Large intestine (tissue), 3 donors: ENCODE results near the gene HAND2. TPM values are rescaled to one million over a fixed set of nuclear protein-coding genes. Genes with fewer than 3 reads are reported as not detected.

Source experiments
- DNase-seq, 2 donors: peaks; one replicate each; pipeline versions ENCODE4 v3.0.0 to v3.0.0-alpha.2; 2013
- H3K27ac ChIP-seq: one replicate; pipeline ENCODE4 v1.5.1; 2013; ENCODE audit warnings: low read length
- H3K27me3 ChIP-seq: 2 replicates; pipeline ENCODE4 v1.6.1; 2013; ENCODE audit warnings: low read length; ENCODE audit not compliant: control insufficient read depth, insufficient read depth
- H3K36me3 ChIP-seq: 2 replicates; pipeline ENCODE4 v1.6.1; 2013; ENCODE audit warnings: low read length; ENCODE audit not compliant: control insufficient read depth, insufficient read depth
- H3K4me1 ChIP-seq: one replicate; pipeline ENCODE4 v1.6.1; 2013; ENCODE audit warnings: low read length; ENCODE audit not compliant: control insufficient read depth, insufficient read depth
- H3K4me3 ChIP-seq: one replicate; pipeline ENCODE4 v1.5.1; 2013; ENCODE audit warnings: low read length
- H3K9me3 ChIP-seq: one replicate; pipeline ENCODE4 v1.6.1; 2013; ENCODE audit warnings: mild to moderate bottlenecking, low read depth, low read length, moderate library complexity; ENCODE audit not compliant: control insufficient read depth
- WGBS: methylation state at CpG from one replicate; pipeline ENCODE4 v1.1.5; 2013; ENCODE audit warnings: low lambda C conversion rate; ENCODE audit not compliant: insufficient coverage; 5-methylcytosine and 5-hydroxymethylcytosine counted together
- polyA plus RNA-seq: library from polyadenylated mRNA; unstranded; fragments of 120-200 nt; gene quantifications from one replicate; pipeline ENCODE4 v1.2.1, GENCODE V29; 2013

Gene HAND2
- polyA plus RNA-seq, 1 donor, result 37.1 TPM

DNA sequence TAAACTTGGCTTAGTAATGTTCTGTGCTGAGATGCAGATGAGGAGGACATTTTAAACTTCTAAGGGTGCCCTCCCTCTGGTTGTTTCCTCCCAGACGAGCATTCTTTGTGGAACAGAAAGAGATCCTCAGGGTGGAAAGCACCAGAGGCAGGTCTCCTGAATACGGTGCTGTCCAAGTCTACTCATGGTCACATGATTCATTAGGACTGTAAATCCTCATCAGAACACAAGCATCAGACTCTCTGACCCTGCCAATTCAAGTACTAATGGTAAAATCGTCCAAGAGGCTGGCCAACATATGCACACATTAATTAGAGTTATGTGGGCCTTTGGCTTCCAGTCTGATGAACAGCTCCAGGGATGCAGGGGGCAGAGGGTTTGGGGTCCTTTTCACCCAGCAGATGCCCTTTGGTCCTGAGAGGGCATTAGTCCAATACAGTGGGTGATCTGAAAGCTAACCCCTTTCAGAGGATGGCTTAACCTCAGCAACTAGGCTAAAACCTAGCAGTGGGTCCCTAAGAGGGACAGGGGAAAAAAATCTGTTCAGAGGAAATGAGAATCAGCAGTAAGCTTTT is 18.2 kb downstream of the HAND2 start:
- peaks cover 16% of the 10 kb centered on the region for H3K9me3 ChIP-seq
- peaks cover 96% of the 10 kb centered on the region for H3K27me3 ChIP-seq
- no peak overlapping the region for H3K27ac ChIP-seq
- no peaks in the 10 kb centered on the region for H3K36me3 ChIP-seq
- no peak for DNase-seq
- no CpG with 5 or more reads among the region's 3 CpGs for WGBS
- peaks cover 16% of the 10 kb centered on the region for H3K4me1 ChIP-seq
- no peak overlapping the region for H3K4me3 ChIP-seq

DNA sequence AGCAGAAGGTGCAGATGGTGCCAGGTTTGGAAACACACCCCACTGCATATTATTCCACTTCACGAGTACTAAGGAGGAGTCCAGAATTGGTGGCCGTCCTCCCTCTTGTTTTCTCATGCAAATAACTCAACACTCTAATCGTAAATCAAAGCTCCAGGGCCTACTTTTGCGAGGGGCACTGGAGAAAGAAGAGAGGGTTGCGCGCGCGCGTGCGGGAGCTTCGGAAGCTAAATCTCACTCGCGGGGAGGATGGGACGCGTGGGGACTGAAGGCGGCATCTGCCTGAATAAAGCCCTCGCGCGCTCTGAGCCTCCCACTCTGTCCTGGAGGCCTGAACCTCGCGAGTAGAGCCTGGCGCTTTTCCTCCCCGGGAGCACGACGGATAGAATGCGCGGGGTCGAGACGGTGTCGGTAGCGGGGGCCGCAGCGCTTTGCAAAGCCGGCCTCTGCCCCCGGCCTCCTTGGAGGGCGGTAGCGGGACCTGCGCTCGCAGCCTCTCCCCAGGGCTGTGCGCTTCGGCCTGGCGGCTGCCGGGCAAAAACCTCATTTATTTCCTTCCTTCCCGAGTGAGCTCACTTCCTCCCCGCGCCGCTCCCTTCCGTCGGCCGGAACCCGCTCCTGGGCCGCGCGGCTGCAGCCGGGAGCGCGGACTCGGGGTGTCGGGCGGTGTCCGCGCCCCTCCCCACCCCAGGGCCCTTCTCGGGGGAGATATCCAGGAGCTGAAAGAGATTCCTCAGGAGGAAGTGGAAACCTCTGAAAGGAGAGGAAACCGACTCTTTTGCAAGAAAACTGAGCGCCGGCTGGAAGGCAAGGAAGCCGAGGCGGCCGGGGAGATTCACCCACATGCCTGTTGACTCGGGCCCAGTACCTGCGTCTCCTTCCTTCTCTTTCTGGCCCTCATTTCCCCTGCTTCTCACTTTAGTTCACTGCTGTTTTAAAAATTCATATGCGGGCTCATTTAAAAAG is 20.7 kb downstream of the HAND2 start:
- Histone ChIP-seq H3K36me3 (no peaks in the 10 kb centered on the region), H3K4me1 (peaks cover 11% of the 10 kb centered on the region), H3K27ac (peak overlapping the region; percentile 56), H3K27me3 (peaks cover 96% of the 10 kb centered on the region), H3K9me3 (peaks cover 15% of the 10 kb centered on the region), H3K4me3 (peak overlapping the region; percentile 52)
- 0% methylated on average over 5 of the region's 72 CpGs for WGBS
- peak in 1 of 2 donors; percentile 80 for DNase-seq

DNA sequence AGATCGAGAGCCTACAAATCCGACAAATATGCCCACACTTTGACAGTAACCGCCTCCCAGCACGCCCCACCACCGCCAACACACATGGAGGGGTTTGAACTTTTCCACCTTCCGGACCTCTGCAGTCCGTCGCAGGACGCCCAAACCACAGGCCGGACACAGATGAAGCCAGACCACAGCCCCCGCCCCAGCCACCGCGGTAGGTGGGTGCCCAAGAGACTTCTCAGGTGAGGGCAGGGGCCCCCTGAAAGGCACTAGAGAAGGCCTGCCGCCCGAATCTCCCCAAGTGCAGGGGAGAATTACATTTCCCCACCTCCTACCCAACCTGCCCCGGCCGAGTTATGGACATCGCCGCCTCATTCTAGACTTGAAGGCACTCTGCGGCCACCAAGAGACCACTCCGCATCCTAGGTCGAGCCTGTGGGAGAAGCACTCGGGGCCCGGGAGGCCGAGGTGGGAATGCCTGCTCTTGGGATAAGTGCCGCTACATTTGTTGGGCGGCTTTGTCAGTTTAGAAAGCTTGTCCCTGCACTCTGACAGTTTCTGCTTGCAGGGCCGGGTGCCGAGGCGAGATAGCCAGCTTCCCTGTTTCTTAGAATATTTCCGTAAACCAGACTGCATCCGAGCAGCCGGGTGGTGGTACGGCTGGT is 21.5 kb downstream of the HAND2 start:
- Histone ChIP-seq H3K27me3 (peaks cover 98% of the 10 kb centered on the region), H3K4me3 (peak overlapping the region; percentile 52), H3K36me3 (no peaks in the 10 kb centered on the region), H3K4me1 (peaks cover 11% of the 10 kb centered on the region), H3K27ac (peak overlapping the region; percentile 56), H3K9me3 (peaks cover 15% of the 10 kb centered on the region)
- WGBS, result no CpG with 5 or more reads among the region's 34 CpGs
- DNase-seq, result no peak

DNA sequence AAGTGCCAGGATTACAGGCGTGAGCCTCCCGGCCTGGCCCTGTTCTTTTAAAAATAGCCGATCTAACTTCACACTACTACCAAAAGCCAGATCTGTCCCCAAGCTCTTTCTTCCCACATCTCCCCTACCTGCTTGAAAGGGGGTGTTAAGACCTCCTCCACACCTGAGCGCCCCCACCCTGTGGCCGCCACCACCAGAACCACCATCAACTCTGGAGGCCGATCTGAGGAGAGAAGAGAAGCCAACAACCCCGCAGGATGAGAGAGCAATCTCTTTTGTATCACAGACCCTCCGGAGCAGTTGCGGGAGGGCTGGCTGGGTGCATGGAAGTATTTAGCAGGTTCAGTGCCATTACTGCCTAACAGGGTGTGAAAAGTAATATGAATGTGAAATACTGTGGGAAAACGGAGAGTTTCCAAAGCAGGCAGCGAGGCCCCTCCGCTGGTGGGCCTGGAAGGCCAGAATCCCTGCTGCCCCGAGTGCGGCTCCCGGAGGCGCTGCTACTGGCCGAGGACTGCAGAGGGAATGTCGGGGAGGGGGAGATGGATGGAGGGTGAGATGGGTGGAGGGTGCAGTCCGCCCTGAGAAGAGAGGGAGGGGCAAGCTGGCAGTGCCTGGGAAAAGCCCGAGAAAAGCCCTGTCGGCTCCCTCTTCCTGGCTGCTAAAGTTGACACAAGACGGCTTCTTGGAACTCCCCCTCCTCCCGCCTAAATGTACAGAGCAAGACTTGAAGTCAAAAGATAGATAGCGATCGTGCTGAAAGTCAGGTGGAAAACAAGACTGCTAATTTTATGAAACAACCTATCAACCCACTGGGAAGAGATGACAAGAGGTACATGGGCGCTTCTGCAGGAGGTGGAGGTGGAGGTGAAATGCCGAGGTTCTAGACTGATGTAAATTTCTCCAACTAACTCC is 22.3 kb downstream of the HAND2 start:
- peak overlapping the region; percentile 4 for H3K4me3 ChIP-seq
- no CpG with 5 or more reads among the region's 27 CpGs for WGBS
- H3K4me1 ChIP-seq, result peaks cover 11% of the 10 kb centered on the region
- H3K27me3 ChIP-seq, result peaks cover 98% of the 10 kb centered on the region
- no peak for DNase-seq
- H3K27ac ChIP-seq, result peak overlapping the region; percentile 44
- peaks cover 15% of the 10 kb centered on the region for H3K9me3 ChIP-seq
- H3K36me3 ChIP-seq, result no peaks in the 10 kb centered on the region

DNA sequence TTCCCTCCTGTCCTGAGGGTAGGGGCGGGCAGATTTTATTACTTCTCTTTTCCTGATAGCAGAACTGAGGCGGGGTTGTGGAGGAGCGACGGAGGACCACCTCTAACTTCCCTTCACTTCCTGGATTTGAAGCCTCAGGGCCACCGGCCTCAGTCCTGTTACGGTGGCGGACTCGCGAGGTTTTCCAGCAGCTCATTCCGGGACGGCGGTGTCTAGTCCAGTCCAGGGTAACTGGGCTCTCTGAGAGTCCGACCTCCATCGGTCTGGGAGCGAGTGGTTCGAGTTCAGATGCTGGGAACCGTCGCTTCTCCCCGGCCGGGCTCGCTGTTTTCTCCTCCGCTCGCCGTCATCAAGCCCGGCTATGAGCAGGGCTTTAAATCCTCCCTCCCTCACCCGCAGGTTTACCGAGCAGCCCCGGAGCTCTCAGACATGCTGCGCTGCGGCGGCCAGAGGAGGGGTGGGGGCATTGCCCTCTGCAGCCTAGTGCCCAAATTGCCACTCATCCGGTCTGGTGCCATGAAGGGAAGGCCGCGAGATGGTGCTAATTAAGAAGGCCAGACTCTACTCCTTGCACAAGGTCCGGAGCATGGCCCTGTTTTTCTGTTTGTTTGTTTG is 23.3 kb downstream of the HAND2 start:
- WGBS, result no CpG with 5 or more reads among the region's 35 CpGs
- no peak overlapping the region for H3K27ac ChIP-seq
- peaks cover 98% of the 10 kb centered on the region for H3K27me3 ChIP-seq
- H3K4me3 ChIP-seq, result no peak overlapping the region
- H3K4me1 ChIP-seq, result peaks cover 11% of the 10 kb centered on the region
- no peaks in the 10 kb centered on the region for H3K36me3 ChIP-seq
- DNase-seq, result no peak
- H3K9me3 ChIP-seq, result peaks cover 15% of the 10 kb centered on the region

DNA sequence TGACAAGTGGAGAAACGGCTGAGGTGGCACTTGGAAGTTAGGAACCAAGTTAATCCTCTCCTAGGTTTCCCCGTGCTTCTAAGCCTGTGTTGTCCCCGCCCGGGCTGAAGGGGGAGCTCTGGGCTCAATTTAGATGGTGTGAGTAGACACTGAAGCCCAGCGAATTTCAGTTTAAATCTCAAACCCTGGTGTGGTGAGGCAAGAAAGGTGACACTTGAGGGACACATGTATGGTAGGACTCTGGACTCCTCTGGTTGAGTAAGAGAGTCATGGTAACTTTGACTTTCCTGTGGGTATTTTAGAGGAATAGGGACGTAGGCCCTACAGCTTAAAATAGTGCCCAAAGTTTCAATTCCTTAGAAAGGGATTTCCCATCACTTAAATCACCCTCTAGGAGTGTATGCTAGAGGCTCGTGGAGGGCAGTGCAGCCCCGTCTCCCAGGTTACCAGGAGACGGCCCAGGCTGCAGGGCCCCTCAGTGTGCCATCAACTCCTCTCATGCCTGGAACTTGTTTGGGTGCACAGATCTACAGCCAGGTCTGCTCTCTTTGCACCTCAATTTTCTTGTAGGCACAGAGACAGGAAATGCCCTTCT is 24.0 kb downstream of the HAND2 start:
- H3K36me3 ChIP-seq, result no peaks in the 10 kb centered on the region
- H3K27me3 ChIP-seq, result peaks cover 99% of the 10 kb centered on the region
- DNase-seq, result no peak
- H3K4me1 ChIP-seq, result peaks cover 16% of the 10 kb centered on the region
- WGBS, result no CpG with 5 or more reads among the region's 9 CpGs
- H3K27ac ChIP-seq, result no peak overlapping the region
- H3K9me3 ChIP-seq, result peaks cover 20% of the 10 kb centered on the region
- no peak overlapping the region for H3K4me3 ChIP-seq

DNA sequence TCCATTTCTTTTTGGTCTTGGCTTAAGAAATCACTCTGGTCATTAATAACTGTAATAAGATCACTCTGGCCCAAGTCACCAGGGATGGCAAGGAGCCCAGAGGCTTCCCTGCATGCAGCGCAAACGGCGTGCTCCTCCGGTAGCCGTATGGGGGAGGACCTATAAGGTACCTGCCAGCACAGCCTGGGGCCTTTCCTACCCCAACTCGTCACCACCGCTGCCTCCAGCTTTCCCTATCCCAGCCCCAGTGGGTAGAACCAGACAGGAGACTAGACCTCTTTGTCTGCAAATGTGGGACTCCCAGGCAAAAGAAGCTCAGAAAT is 25.9 kb downstream of the HAND2 start:
- no peak for DNase-seq
- no CpG with 5 or more reads among the region's 7 CpGs for WGBS
- H3K36me3 ChIP-seq, result no peaks in the 10 kb centered on the region
- H3K9me3 ChIP-seq, result peaks cover 27% of the 10 kb centered on the region
- H3K4me3 ChIP-seq, result no peak overlapping the region
- peaks cover 14% of the 10 kb centered on the region for H3K4me1 ChIP-seq
- H3K27ac ChIP-seq, result no peak overlapping the region
- H3K27me3 ChIP-seq, result peaks cover 98% of the 10 kb centered on the region

DNA sequence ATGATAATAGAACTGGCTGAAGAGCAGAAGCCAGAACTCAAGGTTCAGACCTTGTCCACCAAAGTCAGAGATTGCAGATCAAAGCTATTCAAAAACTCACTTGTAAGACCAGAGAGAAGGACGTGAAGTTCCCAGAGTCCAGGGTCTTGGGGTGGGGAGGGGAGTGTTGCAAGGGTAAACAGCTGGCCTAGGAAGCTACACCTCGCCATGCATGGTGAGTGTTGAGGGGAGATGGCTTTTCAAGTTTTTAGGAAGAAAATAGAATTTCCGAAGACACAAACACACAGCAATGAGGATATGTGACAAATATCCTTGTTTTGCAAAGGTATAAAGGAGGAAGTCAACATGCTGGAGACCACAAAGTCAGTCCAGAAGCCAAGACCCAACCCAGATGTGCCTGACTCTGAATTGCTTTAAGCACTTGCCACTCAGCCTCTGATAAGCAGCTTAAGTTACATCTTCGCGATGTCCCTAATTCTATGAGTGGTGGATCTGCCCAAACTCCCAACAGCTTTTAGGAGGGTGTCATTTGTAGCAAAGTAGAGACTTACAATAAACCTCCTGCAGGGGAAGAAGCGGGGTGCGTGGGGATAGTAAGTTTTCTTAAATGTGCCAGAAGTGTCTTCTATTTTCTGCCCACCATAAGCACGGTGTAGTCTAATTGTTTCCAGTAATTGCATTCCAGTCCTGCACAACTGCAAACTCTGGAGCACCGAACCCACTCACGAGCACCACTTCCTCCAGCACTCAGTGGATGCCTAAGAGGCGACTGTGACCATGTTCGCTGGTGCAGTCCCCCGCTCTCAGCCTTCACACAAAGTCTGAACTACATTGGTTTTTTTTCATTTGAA is 26.5 kb downstream of the HAND2 start:
- peaks cover 8% of the 10 kb centered on the region for H3K4me1 ChIP-seq
- peaks cover 97% of the 10 kb centered on the region for H3K27me3 ChIP-seq
- H3K27ac ChIP-seq, result no peak overlapping the region
- H3K36me3 ChIP-seq, result no peaks in the 10 kb centered on the region
- WGBS, result 50% methylated on average over 1 of the region's 13 CpGs
- peaks cover 24% of the 10 kb centered on the region for H3K9me3 ChIP-seq
- no peak for DNase-seq
- H3K4me3 ChIP-seq, result no peak overlapping the region

DNA sequence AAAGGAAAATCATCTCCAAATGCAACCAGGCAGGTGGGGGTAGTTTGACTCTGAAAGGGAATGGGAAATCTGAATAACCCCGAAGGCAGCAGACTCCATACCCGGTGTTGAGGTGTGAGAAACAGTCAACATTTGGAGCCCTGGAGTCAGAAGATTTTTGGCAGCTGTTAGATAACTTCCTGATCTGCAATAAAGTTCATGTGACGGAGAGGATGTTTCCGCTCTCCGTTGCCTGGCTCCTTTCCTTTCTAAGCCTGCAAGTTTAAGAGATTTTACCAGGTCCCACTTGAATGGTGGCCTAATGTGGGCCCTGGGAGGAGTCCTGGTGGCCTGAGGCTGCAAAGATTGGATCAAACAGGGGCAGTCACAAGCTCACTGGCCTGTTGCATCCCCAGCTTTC is 27.7 kb downstream of the HAND2 start:
- H3K27ac ChIP-seq, result no peak overlapping the region
- H3K4me1 ChIP-seq, result peaks cover 8% of the 10 kb centered on the region
- no peak for DNase-seq
- no peak overlapping the region for H3K4me3 ChIP-seq
- WGBS, result no CpG with 5 or more reads among the region's 5 CpGs
- H3K9me3 ChIP-seq, result peaks cover 15% of the 10 kb centered on the region
- H3K36me3 ChIP-seq, result no peaks in the 10 kb centered on the region
- H3K27me3 ChIP-seq, result peaks cover 89% of the 10 kb centered on the region
